NCI-H345 treated with DMSO at 0.1 percent for 48 hours (cell line): Measurements from ENCODE around the gene NSUN7.
A peak's percentile ranks its signal among the peaks of the same experiment; 100 is the strongest.

Source experiments
- DNase-seq: peaks from one replicate; lab custom pipeline; 2025; ENCODE audit not compliant: unreplicated experiment; lab: John Stamatoyannopoulos, UW

The NSUN7 gene

GRCh38 chr4:40845154-40845835 lies 95.5 kb downstream of the NSUN7 start:
- no peak for DNase-seq

- DNase-seq: no peak
These were observed 96.8 kb downstream of the NSUN7 start for GRCh38 chr4:40846532-40846931.

- no peak for DNase-seq
These were observed 98.5 kb downstream of the NSUN7 start for GRCh38 chr4:40848251-40848650.

GRCh38 chr4:40848940-40849339 lies 99.2 kb downstream of the NSUN7 start:
- DNase-seq: no peak

GRCh38 chr4:40850496-40850895 lies 100.7 kb downstream of the NSUN7 start:
- no peak for DNase-seq

GRCh38 chr4:40856277-40856839 lies 106.6 kb downstream of the NSUN7 start:
- no peak for DNase-seq

GRCh38 chr4:40856840-40857362 lies 107.1 kb downstream of the NSUN7 start:
- DNase-seq: peak; percentile 31

GRCh38 chr4:40857956-40858355 lies 108.2 kb downstream of the NSUN7 start:
- DNase-seq: no peak

- DNase-seq: no peak
These were observed 109.2 kb downstream of the NSUN7 start for GRCh38 chr4:40858962-40859361.
